NCI-H146 (cell line): Measurements from ENCODE around the gene RHOD.

Experiments
- DNase-seq: peaks from one replicate; lab custom pipeline; 2025; lab: John Stamatoyannopoulos, UW

The RHOD gene, protein sequence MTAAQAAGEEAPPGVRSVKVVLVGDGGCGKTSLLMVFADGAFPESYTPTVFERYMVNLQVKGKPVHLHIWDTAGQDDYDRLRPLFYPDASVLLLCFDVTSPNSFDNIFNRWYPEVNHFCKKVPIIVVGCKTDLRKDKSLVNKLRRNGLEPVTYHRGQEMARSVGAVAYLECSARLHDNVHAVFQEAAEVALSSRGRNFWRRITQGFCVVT

DNA sequence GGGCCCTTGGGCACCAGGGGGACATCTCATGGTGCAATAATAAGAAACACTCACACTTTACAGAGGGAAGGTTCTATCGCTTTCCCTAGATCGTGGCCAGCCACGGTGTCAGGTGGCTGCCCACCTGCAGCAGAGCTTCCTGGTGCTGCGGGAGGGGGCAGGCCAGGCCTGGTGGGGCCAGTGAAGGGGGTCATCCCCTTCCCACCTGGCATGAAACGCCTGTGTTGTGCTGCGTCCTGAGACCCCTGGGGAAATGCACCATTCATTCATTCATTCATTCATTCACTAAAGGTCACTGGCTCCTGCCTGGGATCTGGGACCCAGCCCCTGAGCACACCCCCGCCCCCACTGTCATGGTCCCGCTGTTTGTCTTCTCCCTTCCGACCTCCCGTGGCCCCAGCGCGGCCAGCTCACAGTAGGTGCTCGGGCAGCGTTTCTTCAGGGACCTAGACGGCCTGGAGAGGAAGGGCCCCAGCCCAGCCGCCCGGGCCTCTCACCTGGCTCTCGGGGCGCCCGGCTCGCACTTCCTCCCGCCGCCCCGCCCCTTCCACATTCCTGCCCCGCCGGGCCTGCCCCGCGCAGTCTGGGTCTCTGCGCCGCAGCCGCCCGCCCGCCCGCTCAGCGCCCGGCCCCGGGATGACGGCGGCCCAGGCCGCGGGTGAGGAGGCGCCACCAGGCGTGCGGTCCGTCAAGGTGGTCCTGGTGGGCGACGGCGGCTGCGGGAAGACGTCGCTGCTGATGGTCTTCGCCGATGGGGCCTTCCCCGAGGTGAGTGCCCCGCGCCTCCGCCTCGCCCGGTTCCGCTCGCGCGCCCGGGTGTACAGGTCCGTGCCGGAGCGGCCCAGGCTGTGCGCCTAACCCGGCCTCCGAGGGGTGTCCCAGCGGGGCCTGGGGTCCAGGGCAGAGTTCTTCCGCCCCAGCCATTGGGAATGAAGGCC, at the start of gene RHOD:
Gene RHOD (plus strand): TSS at position 581 of the 938 bp plus-strand sequence. CDS start 56 bp downstream, at position 637.
- DNase-seq: no peak

GRCh38 chr11:67007126-67007525, 49.5 kb upstream of the RHOD start:
- no peak for DNase-seq

- DNase-seq: no peak
These were observed 46.2 kb upstream of the RHOD start for GRCh38 chr11:67010296-67010905.

DNA sequence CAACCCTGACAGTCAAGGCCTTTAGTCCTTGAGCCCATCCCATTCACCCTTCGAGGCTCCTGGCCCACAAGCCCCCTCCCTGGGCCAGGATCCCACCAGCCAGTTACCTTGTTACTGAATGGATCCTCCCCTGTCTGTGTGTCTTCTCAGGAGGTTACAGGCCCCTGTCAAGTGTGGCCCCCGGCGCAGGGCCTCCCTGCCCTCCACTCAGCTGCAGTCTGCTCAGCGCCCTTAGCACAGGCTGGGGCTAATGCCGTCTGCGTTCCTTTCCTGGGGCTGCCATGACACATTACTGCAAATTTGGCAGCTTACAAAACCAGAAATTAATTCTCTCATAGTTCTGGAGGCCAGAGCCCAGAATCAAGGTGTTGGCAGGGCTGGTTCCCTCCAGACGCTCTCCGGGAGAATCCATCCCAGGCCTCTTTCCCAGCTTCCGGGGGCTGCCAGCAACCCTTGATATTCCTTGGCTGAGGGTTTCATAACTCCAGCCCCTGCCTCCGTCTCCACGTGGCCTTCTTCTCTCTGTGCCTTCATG, 43.1 kb upstream of the RHOD start:
- DNase-seq: no peak

DNA sequence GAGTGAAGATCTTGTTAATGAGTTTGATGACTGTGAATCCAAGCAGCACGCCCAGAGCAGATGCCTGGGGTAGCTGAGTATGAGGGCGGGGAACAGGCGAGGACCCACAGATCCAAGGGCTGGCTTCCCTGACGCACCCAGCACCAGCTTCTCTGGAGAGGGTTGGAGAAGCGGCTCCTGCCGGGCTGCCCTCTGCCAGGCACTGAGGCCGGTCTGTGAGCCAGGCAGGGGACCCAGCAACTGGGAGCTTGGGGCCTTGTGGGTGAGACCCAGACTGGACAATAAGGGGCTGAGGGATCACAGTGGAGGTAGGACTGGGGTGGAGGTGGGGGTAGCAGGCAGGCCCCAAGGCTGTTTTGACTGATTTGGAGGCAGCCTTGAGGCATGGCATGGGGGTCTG, 42.3 kb upstream of the RHOD start:
- no peak for DNase-seq

- no peak for DNase-seq
These were observed 41.6 kb upstream of the RHOD start for GRCh38 chr11:67015048-67015447.

DNA sequence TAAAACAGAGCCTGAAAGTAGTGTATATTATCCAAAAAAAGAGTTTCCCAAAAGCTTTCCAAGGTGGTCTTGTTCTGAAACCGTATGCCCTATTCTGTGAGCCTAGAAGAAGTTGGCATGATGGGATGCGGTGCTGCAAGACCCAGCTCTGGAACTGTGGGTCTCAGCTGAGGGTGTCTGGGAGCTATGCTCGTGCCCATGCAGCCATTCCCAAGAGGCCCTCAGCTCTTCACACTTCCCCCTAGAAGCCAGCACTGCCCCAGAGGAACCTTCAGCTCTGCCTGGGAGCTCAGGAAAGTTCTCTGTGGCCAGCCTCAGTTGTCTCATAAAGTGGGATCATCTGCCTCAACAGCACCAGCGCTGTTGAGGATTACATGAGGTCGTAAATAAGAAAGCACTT, 40.1 kb upstream of the RHOD start:
- DNase-seq: no peak

DNA sequence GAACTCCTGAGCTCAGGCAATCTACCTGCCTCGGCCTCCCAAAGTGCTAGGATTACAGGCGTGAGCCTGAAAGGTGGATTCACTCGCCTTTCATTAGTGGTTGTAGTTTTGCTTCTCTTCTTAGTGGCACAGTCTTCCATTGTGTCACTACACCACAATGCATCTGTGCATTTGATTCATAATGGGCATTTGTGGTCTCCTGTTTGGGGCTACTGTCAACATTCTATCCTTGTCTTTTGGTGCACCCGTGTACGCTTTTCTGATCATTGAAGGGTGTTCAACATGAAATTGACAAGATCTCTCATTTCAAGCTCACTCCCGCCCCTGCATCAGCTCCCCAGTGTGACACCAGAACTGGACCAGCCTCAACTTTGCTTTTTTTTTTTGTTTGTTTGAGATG, 35.7 kb upstream of the RHOD start:
- no peak for DNase-seq

GRCh38 chr11:67022341-67022933, 34.2 kb upstream of the RHOD start:
- DNase-seq: peak; percentile 50

DNA sequence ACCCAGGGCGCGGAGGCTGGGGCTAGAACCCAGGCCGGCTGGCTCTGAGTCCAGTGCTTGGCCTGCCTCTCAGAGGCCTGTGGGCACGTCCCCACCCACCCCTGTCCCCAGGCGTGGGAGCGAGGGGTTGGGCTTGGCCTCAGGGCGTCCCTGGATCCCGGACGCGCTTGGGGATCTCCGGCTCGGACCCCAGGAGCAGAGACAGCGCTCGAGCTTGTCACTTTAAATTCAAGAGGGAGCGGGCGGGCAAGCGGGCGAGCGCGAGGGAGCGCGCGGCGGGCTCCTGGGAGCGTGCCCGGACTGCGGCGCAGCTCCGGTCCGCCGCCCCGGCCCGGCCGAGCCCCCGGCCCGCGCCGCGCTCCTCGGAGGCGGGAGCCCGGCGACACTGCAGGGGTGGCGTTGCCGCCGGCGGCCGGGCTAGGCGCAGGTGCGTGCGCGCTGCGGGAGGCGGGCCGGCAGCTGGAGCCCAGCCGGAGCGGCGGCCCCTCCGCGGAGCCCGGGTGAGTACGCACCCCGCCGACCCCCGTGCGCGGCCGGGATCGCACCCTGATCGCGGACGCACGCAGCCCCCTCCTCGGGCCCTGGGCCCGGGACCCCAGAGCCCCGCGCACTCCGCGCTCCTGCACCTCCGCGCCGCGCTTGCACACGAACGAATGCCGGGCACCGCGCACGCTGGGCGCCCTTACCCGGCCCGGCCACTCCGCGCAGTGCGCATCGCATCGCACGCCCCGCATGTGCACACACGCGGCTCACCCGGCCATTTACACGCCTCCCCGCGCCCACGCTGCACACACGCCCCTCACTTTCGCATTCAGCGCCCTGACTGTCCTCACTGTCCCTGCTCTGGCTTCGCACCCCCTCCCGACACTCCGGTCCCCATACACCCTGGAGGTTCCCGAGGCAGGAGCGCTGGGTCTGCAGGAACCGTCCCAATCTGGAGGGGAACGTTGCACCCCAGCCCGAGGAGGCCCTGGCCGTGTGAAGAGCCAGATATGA, 33.4 kb upstream of the RHOD start, which contains the start of gene SYT12:
Gene SYT12 (plus strand): TSS at position 174 of the 996 bp plus-strand sequence. CDS start 7,011 bp downstream, outside the sequence.
- DNase-seq: peak; percentile 59

DNA sequence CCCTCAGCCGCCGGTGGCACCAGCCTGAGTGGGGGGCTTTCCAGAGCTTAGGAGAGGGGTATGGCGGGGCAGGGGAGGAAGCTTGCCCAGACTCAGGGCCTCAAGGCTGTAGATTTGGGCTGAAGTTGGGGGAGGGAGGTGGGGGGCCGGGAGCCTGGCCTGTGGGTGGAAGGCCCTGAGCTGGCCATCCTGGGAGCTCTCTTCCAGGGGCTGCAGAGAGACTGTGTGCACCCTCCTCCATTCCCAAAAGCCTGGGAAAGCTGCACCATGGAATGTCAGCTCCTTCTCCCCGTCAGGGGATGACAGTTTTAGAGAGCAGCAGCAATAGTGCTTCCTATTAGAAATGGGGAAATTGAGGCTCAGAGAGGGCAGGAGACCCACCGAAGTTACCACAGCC, 32.7 kb upstream of the RHOD start:
- DNase-seq: no peak

- no peak for DNase-seq
These were observed 32.2 kb upstream of the RHOD start for GRCh38 chr11:67024410-67024809.

DNA sequence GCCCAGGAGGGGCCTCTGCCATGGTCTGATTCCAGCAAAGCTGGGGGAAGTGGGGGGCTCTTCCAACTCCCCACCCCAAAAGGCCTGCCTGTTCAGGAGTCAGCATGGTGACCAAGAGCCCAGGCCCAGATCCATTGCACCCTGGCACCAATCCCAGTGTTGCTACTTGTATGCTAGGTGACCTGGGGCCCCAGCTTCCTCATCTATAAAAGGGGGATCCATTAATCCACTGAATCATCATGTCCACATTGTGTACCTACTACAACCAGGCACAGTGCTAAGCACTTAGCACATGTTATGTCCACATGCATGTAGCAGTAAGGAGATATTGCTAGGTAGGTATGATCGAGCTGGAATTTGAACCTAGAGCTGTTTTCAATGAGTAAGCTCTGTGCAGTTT, 31.7 kb upstream of the RHOD start:
- DNase-seq: no peak

DNA sequence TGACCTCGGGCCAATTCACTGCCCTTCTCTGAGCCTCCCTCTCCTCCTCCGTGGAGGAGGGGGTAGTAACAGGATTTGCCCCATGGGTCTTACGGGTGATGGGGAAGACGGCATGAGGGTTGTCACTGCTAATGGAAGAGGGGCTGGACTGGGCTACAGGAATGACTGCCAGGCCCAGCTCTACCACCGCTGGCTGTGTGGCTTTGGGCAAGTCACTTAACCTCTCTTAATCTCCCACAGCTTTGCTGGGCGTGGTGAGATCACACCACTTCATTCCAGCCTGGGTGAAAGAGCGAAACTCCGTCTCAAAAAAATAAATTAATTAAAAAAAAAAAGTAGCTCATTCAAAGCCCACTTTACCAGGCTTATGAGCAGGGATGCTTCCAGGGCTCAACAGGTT, 30.9 kb upstream of the RHOD start:
- no peak for DNase-seq

DNA sequence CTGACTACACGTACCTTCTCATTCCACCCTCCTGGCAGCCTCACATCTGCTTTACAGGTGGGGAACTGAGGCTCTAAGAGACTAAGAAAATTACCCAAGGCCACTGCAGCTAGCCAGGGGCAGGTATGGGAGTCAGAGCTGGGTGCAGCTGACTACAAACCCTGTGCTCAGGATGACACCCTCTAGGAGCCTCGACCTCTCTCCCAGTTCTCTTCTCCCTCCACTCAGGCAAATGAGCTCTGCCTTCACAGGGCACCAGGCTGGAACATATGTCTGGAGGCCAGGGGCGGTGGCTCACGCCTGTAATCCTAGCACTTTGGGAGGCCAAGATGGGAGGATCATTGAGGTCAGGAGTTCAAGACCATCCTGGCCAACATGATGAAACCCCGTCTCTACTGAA, 29.7 kb upstream of the RHOD start:
- no peak for DNase-seq

GRCh38 chr11:67027483-67027930, 29.1 kb upstream of the RHOD start:
- no peak for DNase-seq

- DNase-seq: peak; percentile 21
These were observed 28.6 kb upstream of the RHOD start for GRCh38 chr11:67027943-67028542.

- DNase-seq: no peak
These were observed 27.5 kb upstream of the RHOD start for GRCh38 chr11:67029146-67029545.

DNA sequence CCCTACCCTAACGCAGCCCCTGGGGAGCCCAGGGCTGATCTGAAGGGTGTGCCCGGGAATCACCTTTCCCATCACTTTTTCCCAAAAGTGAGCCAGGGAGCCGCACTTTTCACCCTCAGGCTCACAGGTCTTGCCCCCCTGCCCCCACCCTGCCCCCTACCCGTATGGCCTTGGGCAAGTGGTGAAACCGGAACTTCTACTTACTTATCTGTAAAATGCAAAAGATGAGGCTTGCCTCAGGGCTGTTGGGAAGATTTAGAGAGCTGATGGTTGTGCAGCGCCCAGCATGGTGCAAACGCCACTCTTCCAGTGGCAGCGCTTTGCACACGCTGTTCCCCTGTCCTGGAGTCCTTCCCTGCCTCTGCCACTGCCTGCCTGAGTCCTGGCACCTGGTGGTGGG, 25.7 kb upstream of the RHOD start:
- no peak for DNase-seq

GRCh38 chr11:67031791-67032561, 24.7 kb upstream of the RHOD start:
- no peak for DNase-seq
